Measurements from ENCODE around the gene TPK1. TPM values are rescaled to one million over a fixed set of nuclear protein-coding genes. Genes with fewer than 3 reads are reported as not detected.

Gene TPK1
- polyA plus RNA-seq, 1 experiment: 0.38 TPM

GRCh38 chr7:144819566-144819965, 16.3 kb downstream of the TPK1 start:
- no peak for TF ChIP-seq CTCF (IDR thresholded peaks at IDR 0.05; ENCODE audit: low read depth, low read length)
- Histone ChIP-seq H3K27me3 (ENCODE audit: control insufficient read depth, insufficient read depth, low read length) (no peaks in the 10 kb centered on the region), H3K27ac (ENCODE audit: low read depth, low read length) (no peak overlapping the region), H3K9me3 (ENCODE audit: control insufficient read depth, insufficient read depth, low read length) (no peaks in the 10 kb centered on the region; the same call in 1 of the 2 replicates), H3K4me3 (ENCODE audit: low read depth, low read length) (no peak overlapping the region)
- CTCF ChIA-PET: no interaction called here
- no peak for DNase-seq (ENCODE audit: low read depth, low spot score)
- POLR2A ChIA-PET: no interaction called here

GRCh38 chr7:144818511-144818910, 17.3 kb downstream of the TPK1 start:
- no peak for DNase-seq (ENCODE audit: low read depth, low spot score)
- POLR2A ChIA-PET: no interaction called here
- CTCF ChIA-PET: no interaction called here
- Histone ChIP-seq H3K27me3 (ENCODE audit: control insufficient read depth, insufficient read depth, low read length) (no peaks in the 10 kb centered on the region), H3K9me3 (ENCODE audit: control insufficient read depth, insufficient read depth, low read length) (no peaks in the 10 kb centered on the region; the same call in 1 of the 2 replicates), H3K27ac (ENCODE audit: low read depth, low read length) (no peak overlapping the region), H3K4me3 (ENCODE audit: low read depth, low read length) (no peak overlapping the region)
- no peak for TF ChIP-seq CTCF (IDR thresholded peaks at IDR 0.05; ENCODE audit: low read depth, low read length)

GRCh38 chr7:144817001-144817400, 18.9 kb downstream of the TPK1 start:
- no peaks in the 10 kb centered on the region; the same call in 1 of the 2 replicates for H3K9me3 ChIP-seq (ENCODE audit: control insufficient read depth, insufficient read depth, low read length)
- ChIA-PET CTCF (no interaction called here), POLR2A (no interaction called here)
- no peak for DNase-seq (ENCODE audit: low read depth, low spot score)
- no peak overlapping the region for H3K4me3 ChIP-seq (ENCODE audit: low read depth, low read length)
- no peaks in the 10 kb centered on the region for H3K27me3 ChIP-seq (ENCODE audit: control insufficient read depth, insufficient read depth, low read length)
- no peak overlapping the region for H3K27ac ChIP-seq (ENCODE audit: low read depth, low read length)
- no peak for TF ChIP-seq CTCF (IDR thresholded peaks at IDR 0.05; ENCODE audit: low read depth, low read length)

GRCh38 chr7:144814299-144814698, 21.6 kb downstream of the TPK1 start:
- no peak for DNase-seq (ENCODE audit: low read depth, low spot score)
- H3K9me3 ChIP-seq (ENCODE audit: control insufficient read depth, insufficient read depth, low read length): no peaks in the 10 kb centered on the region; the same call in 1 of the 2 replicates
- no peak overlapping the region for H3K4me3 ChIP-seq (ENCODE audit: low read depth, low read length)
- CTCF ChIA-PET: no interaction called here
- POLR2A ChIA-PET: no interaction called here
- no peaks in the 10 kb centered on the region for H3K27me3 ChIP-seq (ENCODE audit: control insufficient read depth, insufficient read depth, low read length)
- no peak for TF ChIP-seq CTCF (IDR thresholded peaks at IDR 0.05; ENCODE audit: low read depth, low read length)
- no peak overlapping the region for H3K27ac ChIP-seq (ENCODE audit: low read depth, low read length)

GRCh38 chr7:144812379-144813283, 23.2 kb downstream of the TPK1 start:
- ChIA-PET CTCF (no interaction called here), POLR2A (no interaction called here)

More at GRCh38 chr7:144812379-144813283, 23.2 kb downstream of the TPK1 start:
- Histone ChIP-seq H3K27me3 (ENCODE audit: control insufficient read depth, insufficient read depth, low read length) (no peaks in the 10 kb centered on the region), H3K27ac (ENCODE audit: low read depth, low read length) (no peak overlapping the region), H3K9me3 (ENCODE audit: control insufficient read depth, insufficient read depth, low read length) (no peaks in the 10 kb centered on the region), H3K4me3 (ENCODE audit: low read depth, low read length) (no peak overlapping the region)
- no peak for DNase-seq (ENCODE audit: low read depth, low spot score)
- TF ChIP-seq CTCF (IDR thresholded peaks at IDR 0.05; ENCODE audit: low read depth, low read length): no peak
